Astrocyte (in vitro differentiated cells and primary cell): ENCODE data around the gene S1PR5.
"Not testable (repeated sequence)": the region's sequence is repeated elsewhere in the genome, so short reads cannot be mapped to it uniquely, and the experiment has no call there.

Experiments
- CTCF ChIP-seq: IDR thresholded peaks from 2 replicates; pipeline ENCODE4 v1.5.1; 2011; ENCODE audit warnings: low read depth, mild to moderate bottlenecking, inconsistent platforms, low read length, moderate library complexity; ENCODE audit not compliant: insufficient read depth
- EZH2 ChIP-seq: IDR thresholded peaks from 2 replicates; pipeline ENCODE4 v1.6.1; 2012; ENCODE audit warnings: mild to moderate bottlenecking, low read length, inconsistent platforms; ENCODE audit not compliant: insufficient read depth

- TF ChIP-seq CTCF, EZH2: not testable (repeated sequence)
These were observed 33.8 kb upstream of the S1PR5 start for GRCh38 chr19:10551006-10551405.
